ENCODE measurements around the gene PHYKPL.
"Not testable (repeated sequence)": the region's sequence is repeated elsewhere in the genome, so short reads cannot be mapped to it uniquely, and the experiment has no call there.

The PHYKPL gene

DNA sequence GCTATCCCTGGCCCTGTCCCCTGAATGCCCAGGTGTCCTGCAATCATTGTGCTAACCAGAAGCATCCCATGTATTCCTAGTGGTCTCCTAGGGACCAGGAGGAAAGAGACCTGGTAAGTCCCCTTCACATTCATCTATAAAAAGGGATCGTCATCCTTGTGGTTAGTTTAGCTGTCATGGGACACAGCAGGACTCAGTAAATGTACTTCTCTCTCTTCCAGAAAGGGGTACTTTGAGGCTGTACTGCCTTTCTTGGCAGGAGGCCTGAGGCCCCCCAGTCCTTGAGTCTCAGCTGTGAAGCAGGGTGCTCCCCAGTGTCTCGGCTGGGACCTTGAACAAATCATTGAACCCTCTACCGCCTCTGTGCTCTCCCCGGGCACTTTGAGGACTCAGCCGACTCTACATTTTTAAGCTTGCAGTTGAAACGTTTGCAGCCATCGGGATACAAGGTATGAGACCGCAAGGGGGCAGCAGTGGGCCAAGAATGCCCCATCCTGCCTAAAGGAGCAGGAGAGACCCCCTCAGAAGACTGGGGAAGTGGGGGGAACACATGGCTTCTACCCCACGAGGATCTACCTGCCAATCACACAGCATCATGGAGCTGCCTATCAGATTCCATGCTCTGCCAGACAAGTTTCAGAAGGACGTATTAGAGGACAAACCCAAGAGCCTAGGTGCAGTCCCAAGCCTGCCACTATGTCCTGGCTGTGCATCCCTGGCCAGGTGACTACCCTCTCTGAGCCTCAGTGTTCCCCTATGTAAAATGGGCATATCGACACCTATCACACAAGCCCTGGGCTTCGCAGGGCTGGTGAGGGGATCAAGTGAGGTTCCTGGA, 2.4 kb upstream of the PHYKPL start:
- no peak overlapping the region for H3K4me3 ChIP-seq (ENCODE audit: low read depth, low read length)
- DNase-seq (ENCODE audit: low read depth): peak; percentile 76
- TF ChIP-seq, protein P1, sequence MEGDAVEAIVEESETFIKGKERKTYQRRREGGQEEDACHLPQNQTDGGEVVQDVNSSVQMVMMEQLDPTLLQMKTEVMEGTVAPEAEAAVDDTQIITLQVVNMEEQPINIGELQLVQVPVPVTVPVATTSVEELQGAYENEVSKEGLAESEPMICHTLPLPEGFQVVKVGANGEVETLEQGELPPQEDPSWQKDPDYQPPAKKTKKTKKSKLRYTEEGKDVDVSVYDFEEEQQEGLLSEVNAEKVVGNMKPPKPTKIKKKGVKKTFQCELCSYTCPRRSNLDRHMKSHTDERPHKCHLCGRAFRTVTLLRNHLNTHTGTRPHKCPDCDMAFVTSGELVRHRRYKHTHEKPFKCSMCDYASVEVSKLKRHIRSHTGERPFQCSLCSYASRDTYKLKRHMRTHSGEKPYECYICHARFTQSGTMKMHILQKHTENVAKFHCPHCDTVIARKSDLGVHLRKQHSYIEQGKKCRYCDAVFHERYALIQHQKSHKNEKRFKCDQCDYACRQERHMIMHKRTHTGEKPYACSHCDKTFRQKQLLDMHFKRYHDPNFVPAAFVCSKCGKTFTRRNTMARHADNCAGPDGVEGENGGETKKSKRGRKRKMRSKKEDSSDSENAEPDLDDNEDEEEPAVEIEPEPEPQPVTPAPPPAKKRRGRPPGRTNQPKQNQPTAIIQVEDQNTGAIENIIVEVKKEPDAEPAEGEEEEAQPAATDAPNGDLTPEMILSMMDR (conservative IDR thresholded peaks at IDR 0.05; ENCODE audit: low read depth, low read length): peak; percentile 88

DNA sequence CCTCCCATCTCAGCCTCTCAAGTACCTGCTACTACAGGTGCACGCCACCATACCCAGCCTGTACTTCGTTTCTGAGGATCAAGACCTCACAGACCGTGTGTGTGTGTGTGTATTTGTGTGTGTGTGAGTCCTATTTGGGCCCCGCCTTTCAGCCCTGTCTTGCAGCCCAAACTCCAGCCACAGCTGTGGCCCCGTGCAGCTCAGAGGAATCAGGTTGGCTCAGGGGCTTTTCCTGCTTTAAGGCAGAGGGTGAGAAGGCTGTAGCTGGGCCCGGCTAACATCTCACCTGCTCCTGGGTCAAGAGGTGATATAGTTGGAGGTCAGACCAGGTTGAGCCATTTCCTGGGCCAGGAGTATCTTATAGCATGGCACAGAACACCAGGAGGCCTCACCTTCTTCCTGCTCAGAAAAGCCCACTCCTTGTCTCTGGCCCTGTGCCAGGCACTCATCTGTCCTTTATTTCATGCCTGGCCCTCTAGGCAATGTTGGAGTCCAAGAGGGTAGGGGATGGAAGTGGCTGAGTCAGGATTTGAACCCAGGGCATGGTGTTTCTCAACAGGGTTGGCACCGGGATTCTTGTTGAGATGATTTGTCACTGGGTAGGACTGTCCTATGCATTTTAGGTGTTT, 1.6 kb upstream of the PHYKPL start:
- TF ChIP-seq, protein P1 (conservative IDR thresholded peaks at IDR 0.05; ENCODE audit: low read depth, low read length): no peak
- DNase-seq (ENCODE audit: low read depth): no peak
- H3K4me3 ChIP-seq (ENCODE audit: low read depth, low read length): no peak overlapping the region

DNA sequence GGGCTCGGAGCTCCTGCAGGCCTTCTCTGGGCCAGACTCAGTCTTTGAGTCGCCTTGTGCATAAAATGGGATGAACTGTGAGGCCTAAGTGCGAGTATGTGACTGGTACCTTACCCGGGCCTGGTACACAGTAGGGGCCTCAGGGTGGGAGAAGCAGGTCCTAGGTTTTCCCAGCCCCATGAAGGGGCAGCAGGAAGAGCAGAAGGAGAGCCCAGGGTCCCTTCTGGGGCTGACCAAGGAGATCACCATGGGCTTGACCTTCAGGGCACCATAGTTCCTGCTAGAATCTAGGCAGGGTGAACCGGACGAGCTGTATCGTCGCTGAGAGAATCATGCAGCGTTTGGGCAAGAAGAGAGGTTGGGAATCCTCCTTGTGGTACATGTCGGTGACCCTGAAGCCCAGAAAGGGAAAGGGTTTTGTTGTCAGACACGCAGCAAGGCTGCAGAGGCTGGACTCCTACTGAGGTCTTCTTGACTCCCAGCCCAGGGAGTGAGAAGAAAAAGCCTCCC, 373 bp upstream of the PHYKPL start:
- H3K4me3 ChIP-seq (ENCODE audit: low read depth, low read length): peak overlapping the region; percentile 90
- TF ChIP-seq, protein P1 (conservative IDR thresholded peaks at IDR 0.05; ENCODE audit: low read depth, low read length): no peak
- no peak for DNase-seq (ENCODE audit: low read depth)

DNA sequence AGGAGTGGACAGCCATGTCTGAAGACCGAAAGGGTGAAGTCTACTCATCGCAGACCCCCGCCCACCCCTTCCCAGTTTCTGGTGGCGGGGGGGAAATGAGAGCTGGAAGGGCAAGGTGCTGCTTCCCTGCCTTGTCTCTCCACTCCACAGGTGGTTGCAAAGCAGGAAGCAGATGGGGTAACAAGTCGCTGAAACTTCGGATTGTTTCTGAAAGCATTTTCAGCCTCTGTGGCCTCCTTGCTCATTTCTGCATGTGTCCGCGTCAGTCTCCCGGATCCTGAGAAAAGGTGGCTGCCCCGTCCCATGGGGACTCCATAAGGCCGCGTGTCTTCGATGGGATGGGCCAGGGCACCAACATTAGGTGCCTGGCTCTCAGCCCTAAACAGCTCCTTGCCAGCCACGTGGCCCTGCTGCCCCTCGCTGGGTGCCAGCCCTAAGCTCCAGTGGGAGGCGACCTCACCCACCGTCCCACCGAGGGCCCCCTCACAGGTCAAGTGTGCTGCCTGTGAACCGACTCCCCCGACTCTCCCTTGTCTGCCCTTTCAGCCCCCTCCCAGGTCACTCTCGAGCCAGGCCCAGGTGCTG, 971 bp downstream of the PHYKPL start:
- no peak for DNase-seq (ENCODE audit: low read depth)
- TF ChIP-seq, protein P1 (conservative IDR thresholded peaks at IDR 0.05; ENCODE audit: low read depth, low read length): no peak
- peak overlapping the region; percentile 90 for H3K4me3 ChIP-seq (ENCODE audit: low read depth, low read length)

DNA sequence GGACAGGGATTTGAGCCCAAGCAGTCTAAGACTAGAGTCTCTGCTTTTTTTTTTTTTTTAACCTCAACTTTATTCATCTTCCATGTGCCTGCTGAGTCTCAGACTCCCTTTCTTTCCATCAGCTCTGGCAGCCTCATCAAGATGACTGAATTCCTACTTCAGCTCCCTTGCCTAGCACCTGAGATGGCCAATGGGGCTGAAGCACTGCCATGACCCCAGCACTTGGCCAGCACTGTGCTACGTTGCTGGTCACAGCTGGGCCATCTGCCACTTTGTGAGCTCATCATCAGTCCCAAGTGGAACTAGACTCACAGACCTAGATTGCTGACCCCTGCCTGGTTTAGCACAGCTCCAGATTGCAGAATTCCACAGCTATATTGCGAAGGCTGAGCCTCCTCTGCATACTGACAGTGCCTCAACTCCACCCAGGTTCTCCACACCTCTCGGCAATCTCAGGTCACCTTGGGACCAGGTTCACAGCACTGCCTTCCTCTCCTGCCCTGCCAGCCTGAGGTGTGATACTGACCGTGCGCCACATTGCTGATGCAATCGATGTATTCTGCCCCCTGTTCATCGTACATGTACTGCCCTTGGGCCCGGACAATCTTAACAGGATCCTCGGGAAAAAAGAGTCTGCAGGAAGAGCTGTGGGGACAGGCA, 1.6 kb downstream of the PHYKPL start:
- DNase-seq (ENCODE audit: low read depth): peak; percentile 48
- peak overlapping the region; percentile 90 for H3K4me3 ChIP-seq (ENCODE audit: low read depth, low read length)

DNA sequence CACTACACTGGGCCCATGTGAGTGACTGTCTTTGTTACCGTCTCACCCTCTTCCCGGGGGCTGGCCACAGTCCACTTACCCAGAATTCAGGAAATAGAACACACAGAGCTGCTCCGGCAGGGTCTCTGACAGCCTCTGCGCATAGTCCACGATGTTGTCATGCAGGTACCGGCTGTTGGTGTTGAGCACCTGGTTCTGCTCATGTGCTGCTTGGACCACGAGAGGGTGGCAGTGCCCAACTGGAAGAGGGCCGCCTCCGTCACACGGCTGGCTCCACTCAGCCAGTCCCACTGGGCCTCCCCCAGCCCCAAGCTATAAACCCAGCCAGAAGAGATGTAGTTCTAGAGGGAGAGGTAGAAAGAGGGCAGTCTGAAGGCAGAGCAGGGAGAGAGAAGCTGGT, 2.7 kb downstream of the PHYKPL start:
- TF ChIP-seq, protein P1 (conservative IDR thresholded peaks at IDR 0.05; ENCODE audit: low read depth, low read length): no peak
- no peak for DNase-seq (ENCODE audit: low read depth)
- H3K4me3 ChIP-seq (ENCODE audit: low read depth, low read length): no peak overlapping the region

More for the DNA sequence above, 1.6 kb downstream of the PHYKPL start:
- TF ChIP-seq, protein P1 (conservative IDR thresholded peaks at IDR 0.05; ENCODE audit: low read depth, low read length): no peak

DNA sequence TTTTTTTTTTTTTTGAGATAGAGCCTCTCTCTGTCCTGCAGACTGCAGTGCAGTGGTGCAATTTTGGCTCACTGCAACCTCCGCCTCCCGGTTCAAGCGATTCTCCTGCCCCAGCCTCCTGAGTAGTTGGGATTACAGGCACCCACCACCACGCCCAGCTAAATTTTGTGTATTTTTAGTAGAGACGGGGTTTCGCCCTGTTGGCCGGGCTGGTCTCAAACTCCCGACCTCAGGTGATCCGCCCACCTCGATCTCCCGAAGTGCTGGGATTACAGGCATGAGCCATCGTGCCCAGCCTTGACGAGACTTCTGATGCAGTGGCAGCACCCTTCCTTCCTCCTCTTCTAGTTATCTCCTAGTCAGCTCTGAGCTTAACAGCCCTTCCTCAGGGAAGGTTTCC, 3.5 kb downstream of the PHYKPL start:
- not testable (repeated sequence) for H3K4me3 ChIP-seq (ENCODE audit: low read depth, low read length); DNase-seq (ENCODE audit: low read depth)

Data from choroid plexus epithelial cell (primary cell).